ENCODE results near the gene GATD1.
"Not testable (repeated sequence)": the region's sequence is repeated elsewhere in the genome, so short reads cannot be mapped to it uniquely, and the experiment has no call there.

Gene GATD1

DNA sequence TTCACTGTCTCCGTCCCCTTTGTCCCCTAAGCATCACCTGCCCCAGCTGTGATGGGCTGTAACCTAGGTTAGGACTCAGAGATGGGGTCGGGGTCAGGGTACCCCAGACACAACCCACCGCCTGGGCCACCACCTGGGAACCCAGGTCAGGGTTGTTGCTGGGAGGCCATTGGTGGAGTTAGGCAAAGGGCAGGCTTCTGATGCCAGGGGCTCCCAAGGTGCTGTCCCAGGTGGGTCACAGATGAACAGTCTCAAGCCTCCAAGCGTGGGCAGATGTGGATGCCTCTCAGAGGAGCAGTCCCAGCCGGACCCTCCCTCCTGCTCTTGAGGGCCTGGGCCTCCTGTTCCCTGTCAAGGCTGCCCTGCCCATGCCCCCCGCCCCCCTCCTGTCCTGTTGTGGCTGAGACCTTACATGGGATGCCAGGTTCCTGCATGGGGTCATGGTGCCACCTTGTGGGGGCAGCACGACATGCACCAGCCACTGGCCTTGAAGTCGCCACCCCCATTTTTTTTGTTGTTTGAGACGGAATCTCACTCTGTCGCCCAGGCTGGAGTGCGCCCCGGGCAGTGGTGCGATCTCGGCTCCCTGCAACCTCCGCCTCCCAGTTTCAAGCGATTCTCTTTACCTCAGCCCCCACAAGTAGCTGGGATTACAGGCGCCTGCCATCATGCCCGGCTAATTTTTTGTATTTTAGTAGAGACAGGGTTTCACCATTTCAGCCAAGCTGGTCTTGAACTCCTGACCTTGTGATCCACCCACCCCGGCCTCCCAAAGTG is 12.1 kb downstream of the GATD1 start:
- in situ Hi-C loops (cut with MboI; ENCODE audit: low sequenced_read_pairs) = no loop called here

DNA sequence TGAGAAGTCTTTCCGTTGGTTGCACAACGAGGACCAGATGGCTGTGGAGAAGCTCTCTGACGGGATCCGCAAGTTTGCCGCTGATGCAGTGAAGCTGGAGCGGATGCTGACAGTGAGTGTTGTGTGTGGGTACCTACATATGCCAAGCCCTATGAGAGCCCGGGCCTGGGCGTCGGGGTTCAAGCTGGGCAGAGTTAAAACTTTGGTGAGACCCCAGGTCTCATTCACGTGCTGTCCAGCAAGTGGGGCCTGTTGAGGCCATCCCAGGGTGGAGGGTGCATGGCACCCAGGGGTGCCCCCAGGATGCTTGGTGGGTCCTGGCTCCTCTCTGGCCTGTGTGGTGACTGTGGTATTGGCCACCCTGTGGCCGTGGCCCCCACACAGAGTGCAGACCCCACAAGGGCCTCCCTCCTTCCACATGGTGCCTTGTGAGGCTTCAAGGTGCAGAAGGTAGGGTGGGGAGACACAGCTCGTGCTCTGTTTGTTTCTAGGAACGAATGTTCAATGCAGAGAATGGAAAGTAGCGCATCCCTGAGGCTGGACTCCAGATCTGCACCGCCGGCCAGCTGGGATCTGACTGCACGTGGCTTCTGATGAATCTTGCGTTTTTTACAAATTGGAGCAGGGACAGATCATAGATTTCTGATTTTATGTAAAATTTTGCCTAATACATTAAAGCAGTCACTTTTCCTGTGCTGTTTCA is 12.8 kb downstream of the GATD1 start:
- in situ Hi-C loops (cut with MboI; ENCODE audit: low sequenced_read_pairs) = no loop called here

DNA sequence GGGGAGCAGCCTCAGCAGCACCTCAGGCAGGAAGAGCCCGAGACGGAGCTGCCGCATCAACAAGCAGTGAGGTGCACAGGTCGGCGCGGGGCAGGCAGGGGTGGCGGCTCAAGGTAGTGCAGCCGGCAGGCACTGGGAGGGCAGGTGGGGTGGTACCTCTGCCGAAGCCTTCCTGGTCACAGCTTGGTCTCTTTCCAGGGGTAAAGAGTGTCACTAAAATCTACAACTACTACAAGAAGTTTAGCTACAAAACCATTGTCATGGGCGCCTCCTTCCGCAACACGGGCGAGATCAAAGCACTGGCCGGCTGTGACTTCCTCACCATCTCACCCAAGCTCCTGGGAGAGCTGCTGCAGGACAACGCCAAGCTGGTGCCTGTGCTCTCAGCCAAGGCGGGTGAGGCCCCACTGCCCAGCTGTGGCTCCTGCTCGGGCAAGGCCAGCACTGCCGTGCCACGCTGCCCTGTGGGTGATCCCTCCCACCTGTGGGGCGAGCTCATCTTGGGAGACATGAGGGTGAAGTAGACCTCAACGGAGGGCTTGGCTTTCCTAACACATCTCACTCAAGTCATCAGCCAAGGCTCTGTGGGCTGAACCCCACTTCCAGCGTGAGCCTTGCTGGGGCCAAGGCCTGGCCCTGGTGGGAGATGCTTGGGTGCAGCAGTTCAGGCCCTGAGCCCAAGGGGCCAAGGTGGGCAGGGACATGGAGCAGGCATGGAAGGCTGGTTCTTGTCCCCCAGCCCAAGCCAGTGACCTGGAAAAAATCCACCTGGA is 13.6 kb downstream of the GATD1 start:
- in situ Hi-C loops (cut with MboI; ENCODE audit: low sequenced_read_pairs) = no loop called here

DNA sequence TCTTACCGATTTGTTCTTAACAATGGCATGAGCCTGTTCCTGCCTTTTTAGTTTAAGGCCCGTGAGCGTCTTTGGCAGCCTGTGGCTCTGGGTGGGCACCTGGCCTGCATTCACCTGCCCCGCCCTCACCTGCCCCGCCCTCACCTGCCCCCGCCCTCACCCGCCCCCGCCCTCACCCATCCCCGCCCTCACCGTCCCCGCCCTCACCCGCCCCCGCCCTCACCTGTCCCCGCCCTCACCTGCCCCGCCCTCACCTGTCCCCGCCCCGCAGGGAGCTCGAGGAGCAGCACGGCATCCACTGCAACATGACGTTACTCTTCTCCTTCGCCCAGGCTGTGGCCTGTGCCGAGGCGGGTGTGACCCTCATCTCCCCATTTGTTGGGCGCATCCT is 14.2 kb downstream of the GATD1 start:
- in situ Hi-C loops (cut with MboI; ENCODE audit: low sequenced_read_pairs) = no loop called here

- in situ Hi-C loops (cut with MboI; ENCODE audit: low sequenced_read_pairs) = no loop called here
These were observed 14.7 kb downstream of the GATD1 start for GRCh38 chr11:762421-763072.

DNA sequence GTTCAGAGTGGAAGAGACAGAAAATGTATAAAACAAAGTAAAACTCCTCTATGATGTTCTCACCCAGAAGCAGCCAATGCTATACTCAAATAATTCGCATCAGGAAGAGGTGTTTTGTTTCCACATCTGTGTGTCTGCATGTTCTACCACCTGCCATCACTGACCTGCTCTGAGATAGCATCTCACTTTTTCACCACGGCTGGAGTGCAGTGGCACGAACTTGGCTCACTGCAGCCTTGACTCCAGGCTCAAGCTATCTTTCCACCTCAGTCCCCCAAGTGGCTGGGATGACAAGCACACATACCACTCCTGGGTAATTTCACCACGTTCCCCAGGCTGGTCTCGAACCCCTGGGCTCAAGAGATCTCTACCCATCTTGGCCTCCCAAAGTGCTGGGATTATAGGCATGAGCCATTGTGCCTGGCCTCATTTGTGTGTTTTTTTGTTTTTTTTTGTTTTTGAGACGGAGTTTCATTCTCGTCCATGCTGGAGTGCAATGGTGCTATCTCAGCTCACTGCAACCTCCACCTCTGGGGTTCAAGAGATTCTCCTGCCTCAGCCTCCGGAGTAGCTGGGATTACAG is 15.7 kb downstream of the GATD1 start:
- in situ Hi-C loops (cut with MboI; ENCODE audit: low sequenced_read_pairs) = no loop called here

DNA sequence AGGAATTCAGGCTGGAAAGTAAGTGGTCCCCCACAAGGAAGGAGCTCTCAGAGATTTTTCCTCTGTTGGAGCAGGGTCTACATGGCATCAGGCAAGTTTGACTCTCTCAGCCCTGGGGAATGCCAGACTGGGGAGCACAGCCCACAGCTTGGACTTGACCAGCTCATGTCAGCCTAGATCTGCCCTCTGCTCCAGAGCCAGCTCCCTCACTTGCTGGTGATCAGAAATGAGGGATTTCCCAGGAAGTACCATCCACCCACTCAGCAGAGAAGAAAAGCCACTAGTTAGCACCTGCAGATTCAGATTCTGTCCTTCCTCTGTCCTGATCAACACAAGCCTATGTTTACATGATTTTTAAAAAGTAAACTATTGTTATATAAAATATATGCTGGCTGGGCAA is 17.1 kb downstream of the GATD1 start:
- in situ Hi-C loops (cut with MboI; ENCODE audit: low sequenced_read_pairs) = no loop called here

GRCh38 chr11:749731-750130 is 27.6 kb downstream of the GATD1 start:
- in situ Hi-C loops (cut with MboI; ENCODE audit: low sequenced_read_pairs) = no loop called here

DNA sequence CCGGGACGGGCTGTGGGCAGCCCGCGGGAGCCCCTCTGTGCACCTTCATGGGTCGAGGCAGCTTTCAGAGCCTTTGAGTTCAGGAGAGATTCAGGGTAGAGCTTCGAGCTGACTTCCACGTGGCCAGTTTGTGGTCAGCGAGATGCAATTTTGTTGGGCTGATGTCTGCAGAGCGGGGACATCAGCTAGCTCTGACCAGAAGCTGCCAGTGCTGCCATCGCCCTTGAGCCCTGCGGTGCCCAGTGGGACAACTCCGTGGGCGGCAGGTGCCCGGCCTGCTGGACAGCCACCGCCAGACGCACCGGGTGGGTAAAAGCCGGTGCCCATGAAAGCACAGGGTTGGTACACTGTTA is 29.3 kb downstream of the GATD1 start:
- in situ Hi-C loops (cut with MboI; ENCODE audit: low sequenced_read_pairs) = no loop called here

- in situ Hi-C loops (cut with MboI; ENCODE audit: low sequenced_read_pairs) = no loop called here
These were observed 29.9 kb downstream of the GATD1 start, which contains the start of gene TALDO1 for GRCh38 chr11:747158-748006. TALDO1 (plus strand) TSS chr11:747464; CDS start chr11:747482, 18 bp downstream.

- in situ Hi-C loops (cut with MboI; ENCODE audit: low sequenced_read_pairs) = no loop called here
These were observed 30.8 kb downstream of the GATD1 start for GRCh38 chr11:746289-747157.

DNA sequence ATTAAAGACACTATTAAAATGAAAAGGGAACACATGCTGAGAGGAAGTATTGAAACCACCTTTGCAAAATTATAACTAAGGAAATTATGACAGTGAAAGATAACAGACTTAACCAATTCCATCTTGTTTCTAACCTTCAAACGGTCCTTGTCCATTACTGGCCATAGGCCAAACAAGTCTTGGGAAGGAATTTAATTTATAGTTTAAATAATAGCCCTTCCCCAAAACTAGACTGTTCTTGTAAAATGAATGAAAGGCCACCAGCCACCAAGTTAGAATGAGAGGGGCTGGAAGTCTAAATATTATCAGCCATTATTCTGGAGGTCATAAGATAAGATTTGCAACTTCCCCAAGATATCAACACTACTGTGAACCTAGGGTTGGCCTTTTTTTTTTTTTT is 31.9 kb downstream of the GATD1 start:
- in situ Hi-C loops (cut with MboI; ENCODE audit: low sequenced_read_pairs) = no loop called here

DNA sequence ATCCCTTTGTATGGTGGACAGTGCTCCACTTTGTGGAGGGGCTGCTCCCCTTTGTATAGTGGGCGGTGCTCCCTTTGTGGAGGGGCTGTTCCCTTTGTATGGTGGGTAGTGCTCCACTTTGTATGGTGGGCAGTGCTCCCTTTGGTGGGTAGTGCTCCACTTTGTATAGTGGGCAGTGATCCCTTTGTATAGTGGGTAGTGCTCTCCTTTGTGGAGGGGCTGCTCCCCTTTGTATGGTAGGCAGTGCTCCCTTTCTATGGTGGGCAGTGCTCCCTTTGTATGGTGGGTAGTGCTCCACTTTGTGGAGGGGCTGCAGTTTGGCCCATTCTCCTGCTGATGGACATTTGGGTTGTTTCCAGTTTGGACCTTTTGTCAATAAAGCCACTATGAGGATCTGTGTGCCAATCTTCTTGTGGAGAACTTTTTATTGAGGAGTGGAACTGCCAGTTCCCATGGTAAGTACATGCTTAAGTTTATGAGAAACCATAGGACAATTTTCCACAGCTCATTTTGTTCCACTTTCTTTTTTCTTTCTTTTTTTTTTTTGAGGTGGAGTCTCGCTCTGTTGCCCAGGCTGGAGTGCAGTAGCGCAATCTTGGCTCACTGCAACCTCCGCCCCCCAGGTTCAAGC is 34.6 kb downstream of the GATD1 start:
- in situ Hi-C loops (cut with MboI; ENCODE audit: low sequenced_read_pairs) = no loop called here

DNA sequence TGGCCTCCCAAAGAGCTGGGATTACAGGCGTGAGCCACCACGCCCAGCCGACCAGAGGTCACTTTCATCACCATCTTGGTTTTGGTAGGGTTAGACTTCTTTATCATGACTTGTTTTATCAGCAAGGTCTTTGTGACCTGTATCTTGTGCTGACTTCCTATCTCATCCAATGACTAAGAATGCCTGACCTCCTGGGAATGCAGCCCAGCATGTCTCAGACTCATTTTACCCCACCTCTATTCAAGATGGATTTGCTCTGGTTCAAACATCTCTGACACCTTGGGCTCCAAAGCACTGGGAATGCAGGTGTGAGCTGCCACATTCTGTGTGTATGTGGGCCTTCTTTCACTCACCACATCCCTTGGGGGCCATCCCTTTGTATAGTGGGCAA is 35.1 kb downstream of the GATD1 start:
- in situ Hi-C loops (cut with MboI; ENCODE audit: low sequenced_read_pairs) = no loop called here

- in situ Hi-C loops (cut with MboI; ENCODE audit: low sequenced_read_pairs) = not testable (repeated sequence)
These were observed 39.4 kb downstream of the GATD1 start for GRCh38 chr11:737899-738298.

- in situ Hi-C loops (cut with MboI; ENCODE audit: low sequenced_read_pairs) = no loop called here
These were observed 39.9 kb downstream of the GATD1 start for GRCh38 chr11:737366-737765.

DNA sequence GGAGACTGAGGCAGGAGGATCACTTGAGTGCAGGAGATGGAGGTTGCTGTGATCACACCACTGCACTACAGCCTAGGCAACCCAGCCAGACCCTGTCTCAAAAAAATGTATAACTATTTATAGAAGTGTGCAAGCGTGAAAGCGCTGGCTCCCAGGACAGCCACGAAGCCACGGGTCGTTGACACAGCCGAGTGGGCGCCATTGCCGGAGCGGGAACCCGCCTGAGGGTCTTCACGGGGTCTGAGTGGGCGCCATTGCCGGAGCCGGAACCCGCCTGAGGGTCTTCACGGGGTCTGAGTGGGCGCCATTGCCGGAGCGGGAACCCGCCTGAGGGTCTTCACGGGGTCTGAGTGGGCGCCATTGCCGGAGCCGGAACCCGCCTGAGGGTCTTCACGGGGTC is 42.7 kb downstream of the GATD1 start:
- in situ Hi-C loops (cut with MboI; ENCODE audit: low sequenced_read_pairs) = not testable (repeated sequence)

- in situ Hi-C loops (cut with MboI; ENCODE audit: low sequenced_read_pairs) = no loop called here
These were observed 44.2 kb downstream of the GATD1 start for GRCh38 chr11:733072-733471.
